Panc1 (cell line): ENCODE measurements around the gene LINC01488.

Experiments used
- CTCF ChIP-seq: fragments of 450-650 bp; IDR thresholded peaks from 2 replicates; pipeline ENCODE4 v1.5.1; 2017; ENCODE audit warnings: mild to moderate bottlenecking
- POLR2AphosphoS5 ChIP-seq: IDR thresholded peaks from 2 replicates; pipeline ENCODE4 v1.6.1; 2012; ENCODE audit warnings: mild to moderate bottlenecking, low read depth, low read length, moderate library complexity

GRCh38 chr11:69475866-69476471, 5.5 kb upstream of the LINC01488 start:
- TF ChIP-seq CTCF (no peak), POLR2AphosphoS5 (no peak)
